HPDE6-E6E7 (cell line): ENCODE measurements around the gene PDE6A.

ENCODE experiments used
- DNase-seq: peaks from one replicate; pipeline ENCODE4 v3.0.0; 2011; ENCODE audit warnings: missing footprints; ENCODE audit errors: extremely low spot score

The PDE6A gene

GRCh38 chr5:149817539-149818060 is 127.0 kb downstream of the PDE6A start:
- DNase-seq: no peak

- DNase-seq: no peak
These were observed 127.9 kb downstream of the PDE6A start for GRCh38 chr5:149816661-149817060.

- DNase-seq: no peak
These were observed 133.1 kb downstream of the PDE6A start for GRCh38 chr5:149811453-149811852.

- DNase-seq: no peak
These were observed 133.7 kb downstream of the PDE6A start for GRCh38 chr5:149810856-149811255.

GRCh38 chr5:149809931-149810691 is 134.5 kb downstream of the PDE6A start:
- DNase-seq: no peak

GRCh38 chr5:149808264-149808982 is 136.2 kb downstream of the PDE6A start:
- no peak for DNase-seq
